HG02840 (cell line): ENCODE measurements around the gene AHI1.
"Not testable (repeated sequence)": the region's sequence is repeated elsewhere in the genome, so short reads cannot be mapped to it uniquely, and the experiment has no call there.

Experiments used
- ATAC-seq: cut with Tn5 transposase; IDR thresholded peaks from one replicate; pipeline ENCODE4 v1.9.1; 2021; ENCODE audit warnings: mild to moderate bottlenecking, moderate library complexity, moderate number of reproducible peaks; ENCODE audit not compliant: unreplicated experiment, low FRiP score

The AHI1 gene

GRCh38 chr6:135402311-135402710 is 95.2 kb downstream of the AHI1 start:
- ATAC-seq, result no peak

- ATAC-seq, result no peak
These were observed 100.2 kb downstream of the AHI1 start for GRCh38 chr6:135397172-135397952.

DNA sequence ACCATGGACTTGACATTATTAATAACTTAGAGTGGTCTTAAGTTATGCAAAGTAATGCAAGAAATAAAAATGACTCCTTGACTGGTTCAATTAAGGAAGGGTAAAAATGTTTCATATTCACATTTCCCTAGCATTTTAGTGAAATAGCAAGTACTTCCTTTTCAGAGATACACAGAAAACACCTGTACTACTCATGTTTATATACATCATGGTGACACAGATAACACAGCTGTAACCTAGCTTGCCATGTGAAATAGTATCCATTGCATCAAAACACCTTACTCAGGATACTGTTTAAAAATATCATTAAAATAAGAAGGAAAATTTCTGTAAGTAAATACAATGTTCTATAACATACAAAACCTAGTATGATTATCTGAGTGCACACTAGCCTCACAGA is 102.4 kb downstream of the AHI1 start:
- no peak for ATAC-seq

GRCh38 chr6:135393289-135393688 is 104.3 kb downstream of the AHI1 start:
- ATAC-seq, result no peak

- no peak for ATAC-seq
These were observed 107.1 kb downstream of the AHI1 start for GRCh38 chr6:135390458-135390857.

DNA sequence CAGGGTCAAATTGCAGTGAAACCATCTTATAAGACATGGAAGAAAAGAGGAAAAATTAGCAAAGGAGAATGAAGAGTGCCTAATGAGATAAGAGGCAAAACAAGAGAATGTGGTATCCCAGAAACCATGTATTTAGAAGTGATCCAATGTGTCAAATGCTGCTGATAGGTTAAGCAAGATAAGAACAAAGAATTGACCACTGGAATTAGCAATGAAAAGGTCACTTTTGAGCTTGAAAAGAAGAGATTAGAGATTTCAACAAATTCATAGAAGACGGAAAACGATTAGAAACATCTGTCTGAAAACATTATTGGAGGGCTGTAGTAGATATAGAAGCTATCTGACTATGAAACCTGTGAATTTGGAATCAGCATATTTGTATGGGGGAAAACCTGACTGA is 112.2 kb downstream of the AHI1 start:
- no peak for ATAC-seq

- no peak for ATAC-seq
These were observed 113.8 kb downstream of the AHI1 start for GRCh38 chr6:135383766-135384165.

DNA sequence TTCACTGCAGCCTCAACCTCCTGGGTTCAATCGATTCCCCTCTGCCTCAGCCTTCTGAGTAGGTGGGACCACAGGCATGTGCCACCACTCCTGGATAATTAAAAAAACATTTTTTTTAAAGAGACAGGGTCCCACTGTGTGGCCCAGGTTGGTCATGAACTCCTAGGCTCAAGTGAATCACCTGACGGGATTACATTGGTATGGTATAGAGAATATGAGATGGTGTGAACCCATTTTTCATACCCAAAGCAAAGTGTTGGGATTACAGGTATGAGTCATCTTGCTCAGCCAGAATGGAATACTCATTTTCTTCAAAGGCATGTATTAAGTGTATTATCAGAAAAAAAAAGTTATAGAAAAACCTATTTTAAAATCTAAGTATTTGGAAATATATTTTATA is 114.2 kb downstream of the AHI1 start:
- no peak for ATAC-seq

- peak; percentile 90 for ATAC-seq
These were observed 115.3 kb downstream of the AHI1 start for GRCh38 chr6:135382182-135382628.

DNA sequence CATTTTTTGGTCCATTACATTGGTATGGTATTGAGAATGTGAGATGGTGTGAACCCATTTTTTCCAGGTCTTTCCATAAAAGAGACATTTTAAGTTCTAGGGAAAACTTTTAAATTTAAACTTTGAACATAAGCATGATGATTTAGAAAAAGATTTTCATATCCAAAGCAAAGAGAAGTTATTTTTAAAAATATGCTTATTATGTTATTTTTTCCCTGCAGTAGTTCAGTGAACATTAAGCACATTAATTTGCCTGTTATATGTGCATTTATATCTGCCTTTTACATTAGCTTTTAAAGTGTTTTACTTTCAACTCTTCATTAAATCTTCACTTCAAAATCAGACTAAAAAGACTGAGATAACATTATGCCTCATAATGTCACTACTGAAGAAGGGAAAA is 116.7 kb downstream of the AHI1 start:
- ATAC-seq, result no peak

- ATAC-seq, result no peak
These were observed 117.9 kb downstream of the AHI1 start for GRCh38 chr6:135379647-135380046.

- no peak for ATAC-seq
These were observed 124.8 kb downstream of the AHI1 start for GRCh38 chr6:135372758-135373157.

GRCh38 chr6:135363622-135364021 is 133.9 kb downstream of the AHI1 start:
- not testable (repeated sequence) for ATAC-seq

GRCh38 chr6:135362124-135362523 is 135.4 kb downstream of the AHI1 start:
- no peak for ATAC-seq

DNA sequence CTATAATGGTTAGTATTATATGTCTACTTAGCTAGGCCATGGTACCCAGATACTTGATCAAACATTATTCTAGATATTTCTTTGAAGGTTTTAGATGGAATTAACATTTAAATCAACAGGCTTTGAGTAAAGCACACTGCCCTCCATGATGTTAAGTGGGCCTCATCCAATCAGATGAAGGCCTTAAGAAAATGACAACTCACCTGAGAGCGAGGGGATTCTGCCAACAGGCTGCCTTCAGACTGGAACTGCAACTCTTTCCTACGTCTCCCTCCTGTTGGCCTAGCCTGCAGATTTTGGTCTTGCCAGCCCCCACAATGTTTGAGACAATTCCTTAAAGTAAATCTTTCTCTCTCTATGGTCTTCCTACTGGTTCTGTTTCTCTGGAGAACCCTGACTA is 137.3 kb downstream of the AHI1 start:
- no peak for ATAC-seq

- ATAC-seq, result no peak
These were observed 138.6 kb downstream of the AHI1 start for GRCh38 chr6:135358985-135359384.

DNA sequence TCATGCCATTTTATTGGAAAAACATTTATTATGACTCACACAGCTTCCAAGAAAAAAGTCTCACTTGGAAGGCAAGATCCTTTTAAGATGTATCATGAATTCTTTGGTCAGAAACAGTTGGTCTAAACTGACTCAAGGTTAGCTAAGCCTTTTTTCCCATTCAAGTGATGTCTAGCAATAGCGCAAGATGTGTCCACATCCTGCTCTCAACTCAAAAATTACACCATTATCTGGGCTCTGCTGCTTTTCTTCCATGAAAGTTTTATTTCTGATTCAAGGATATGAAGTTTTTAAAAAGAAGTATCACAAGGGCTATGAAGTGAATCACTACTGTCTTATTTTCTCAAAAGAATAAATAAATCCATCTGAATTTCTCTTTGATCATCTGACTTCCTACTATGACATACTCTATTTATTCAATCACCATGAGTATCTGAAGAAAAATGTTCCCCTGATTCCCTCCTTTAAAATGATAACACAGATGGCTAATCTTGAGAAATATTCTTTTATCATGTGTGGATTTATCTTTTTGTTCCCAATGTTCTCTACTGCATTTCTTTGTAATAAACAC is 139.2 kb downstream of the AHI1 start:
- ATAC-seq, result no peak

DNA sequence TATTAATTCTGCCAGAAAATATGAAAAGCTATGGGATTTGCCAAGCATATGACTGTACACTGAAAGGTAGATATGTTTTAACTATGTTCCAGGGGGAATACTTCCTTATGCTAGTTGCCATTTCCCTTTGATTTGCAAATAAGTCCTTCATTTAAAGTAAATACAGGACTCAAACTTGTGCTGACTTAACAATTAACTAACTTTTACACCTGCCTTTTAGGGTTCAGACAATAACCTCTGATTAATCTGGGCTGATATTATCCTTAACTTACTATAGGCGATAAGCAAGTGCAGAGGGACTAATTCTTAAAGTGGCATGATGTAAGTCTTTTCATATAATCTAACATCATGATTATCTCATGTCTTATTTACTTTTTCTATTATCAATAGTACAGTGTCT is 143.1 kb downstream of the AHI1 start:
- no peak for ATAC-seq

- ATAC-seq, result no peak
These were observed 144.4 kb downstream of the AHI1 start for GRCh38 chr6:135353113-135353512.

DNA sequence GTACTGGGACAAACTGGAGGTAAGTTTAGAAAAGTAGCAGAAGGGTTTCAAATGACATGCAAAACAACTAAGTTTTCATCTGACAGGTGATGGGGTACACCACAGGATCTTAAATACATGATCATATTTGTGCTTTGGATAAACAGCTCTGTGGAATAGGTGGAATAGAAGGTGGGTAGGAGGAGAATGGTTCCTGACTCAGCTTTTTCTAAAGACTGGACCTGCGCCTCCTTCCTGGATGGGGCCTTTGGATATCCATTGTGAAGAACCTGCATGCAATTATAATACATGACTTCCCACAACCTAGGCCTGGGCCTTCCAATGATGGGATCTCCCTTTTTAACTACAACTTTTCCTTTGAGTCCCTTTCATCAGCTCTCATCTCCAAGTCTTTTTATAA is 145.9 kb downstream of the AHI1 start:
- ATAC-seq, result no peak

GRCh38 chr6:135347887-135348286 is 149.7 kb downstream of the AHI1 start:
- no peak for ATAC-seq

GRCh38 chr6:135346747-135347146 is 150.8 kb downstream of the AHI1 start:
- no peak for ATAC-seq
